OCI-LY1 (cell line): Measurements from ENCODE around the gene ZNF142.

Source experiments
- EZH2 ChIP-seq: fragments of 200-600 bp; sonication (generic), shearing (Covaris generic); IDR thresholded peaks from 2 replicates; pipeline ENCODE4 v1.8.0; 2017; ENCODE audit warnings: borderline replicate concordance, mixed run types, mild to moderate bottlenecking, antibody characterized with exemption, low read length, moderate library complexity, mixed read lengths
- TF ChIP-seq, protein P1 (sequence below): fragments of 200-600 bp; sonication (generic), shearing (Covaris generic); IDR thresholded peaks from 2 replicates; pipeline ENCODE4 v1.5.1; 2017; ENCODE audit warnings: mild to moderate bottlenecking, antibody characterized with exemption, low read length, moderate library complexity, mixed read lengths

DNA sequence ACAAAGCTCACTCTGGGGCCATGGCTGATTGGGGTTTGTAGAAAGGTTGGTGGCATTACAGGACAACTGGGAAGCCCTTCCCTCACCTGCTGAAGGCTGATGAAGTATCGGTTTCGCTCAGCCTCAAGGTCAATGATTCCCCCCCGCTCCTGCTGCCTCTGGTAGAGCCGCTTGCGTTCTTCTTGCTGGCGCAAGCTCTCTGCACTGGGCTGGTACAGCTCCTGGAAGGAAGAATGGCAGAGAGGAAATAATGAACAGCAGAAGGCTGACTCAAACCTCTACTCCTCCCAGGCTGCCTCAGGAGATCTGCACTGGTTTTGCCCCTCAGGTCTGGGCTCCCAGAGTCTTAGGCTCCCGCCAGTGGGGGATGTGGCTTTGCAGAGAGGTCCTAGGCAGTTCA, 5.2 kb upstream of the ZNF142 start:
- TF ChIP-seq EZH2: no peak
- TF ChIP-seq, protein P1, sequence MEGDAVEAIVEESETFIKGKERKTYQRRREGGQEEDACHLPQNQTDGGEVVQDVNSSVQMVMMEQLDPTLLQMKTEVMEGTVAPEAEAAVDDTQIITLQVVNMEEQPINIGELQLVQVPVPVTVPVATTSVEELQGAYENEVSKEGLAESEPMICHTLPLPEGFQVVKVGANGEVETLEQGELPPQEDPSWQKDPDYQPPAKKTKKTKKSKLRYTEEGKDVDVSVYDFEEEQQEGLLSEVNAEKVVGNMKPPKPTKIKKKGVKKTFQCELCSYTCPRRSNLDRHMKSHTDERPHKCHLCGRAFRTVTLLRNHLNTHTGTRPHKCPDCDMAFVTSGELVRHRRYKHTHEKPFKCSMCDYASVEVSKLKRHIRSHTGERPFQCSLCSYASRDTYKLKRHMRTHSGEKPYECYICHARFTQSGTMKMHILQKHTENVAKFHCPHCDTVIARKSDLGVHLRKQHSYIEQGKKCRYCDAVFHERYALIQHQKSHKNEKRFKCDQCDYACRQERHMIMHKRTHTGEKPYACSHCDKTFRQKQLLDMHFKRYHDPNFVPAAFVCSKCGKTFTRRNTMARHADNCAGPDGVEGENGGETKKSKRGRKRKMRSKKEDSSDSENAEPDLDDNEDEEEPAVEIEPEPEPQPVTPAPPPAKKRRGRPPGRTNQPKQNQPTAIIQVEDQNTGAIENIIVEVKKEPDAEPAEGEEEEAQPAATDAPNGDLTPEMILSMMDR: no peak
